NOMO-1 treated with DMSO at 0.1 percent for 48 hours (cell line): Measurements from ENCODE around the gene RAPH1.
"Not testable (repeated sequence)": the region's sequence is repeated elsewhere in the genome, so short reads cannot be mapped to it uniquely, and the experiment has no call there.

Experiments
- DNase-seq: peaks from one replicate; lab custom pipeline; 2025; ENCODE audit not compliant: unreplicated experiment; lab: John Stamatoyannopoulos, UW

Gene RAPH1

GRCh38 chr2:203376173-203376572 lies 158.9 kb downstream of the RAPH1 start:
- no peak for DNase-seq

- not testable (repeated sequence) for DNase-seq
Observed at GRCh38 chr2:203372706-203373105, 162.4 kb downstream of the RAPH1 start.

GRCh38 chr2:203366639-203367466 lies 168.2 kb downstream of the RAPH1 start:
- DNase-seq = no peak

GRCh38 chr2:203361922-203362321 lies 173.2 kb downstream of the RAPH1 start:
- no peak for DNase-seq

- peak; percentile 20 for DNase-seq
Observed at GRCh38 chr2:203361495-203361894, 173.6 kb downstream of the RAPH1 start.

- DNase-seq = no peak
Observed at GRCh38 chr2:203360833-203361430, 174.2 kb downstream of the RAPH1 start.

- DNase-seq = no peak
Observed at GRCh38 chr2:203359450-203359849, 175.7 kb downstream of the RAPH1 start.

GRCh38 chr2:203354966-203355365 lies 180.1 kb downstream of the RAPH1 start:
- DNase-seq = no peak

GRCh38 chr2:203352604-203353255 lies 182.4 kb downstream of the RAPH1 start:
- DNase-seq = no peak

- no peak for DNase-seq
Observed at GRCh38 chr2:203347375-203347774, 187.7 kb downstream of the RAPH1 start.

- DNase-seq = no peak
Observed at GRCh38 chr2:203346612-203347011, 188.5 kb downstream of the RAPH1 start.

- DNase-seq = no peak
Observed at GRCh38 chr2:203344667-203345066, 190.4 kb downstream of the RAPH1 start.
